Measurements from ENCODE around the gene FLCN.
"Not testable (repeated sequence)": the region's sequence is repeated elsewhere in the genome, so short reads cannot be mapped to it uniquely, and the experiment has no call there.

- TF ChIP-seq, protein P1, sequence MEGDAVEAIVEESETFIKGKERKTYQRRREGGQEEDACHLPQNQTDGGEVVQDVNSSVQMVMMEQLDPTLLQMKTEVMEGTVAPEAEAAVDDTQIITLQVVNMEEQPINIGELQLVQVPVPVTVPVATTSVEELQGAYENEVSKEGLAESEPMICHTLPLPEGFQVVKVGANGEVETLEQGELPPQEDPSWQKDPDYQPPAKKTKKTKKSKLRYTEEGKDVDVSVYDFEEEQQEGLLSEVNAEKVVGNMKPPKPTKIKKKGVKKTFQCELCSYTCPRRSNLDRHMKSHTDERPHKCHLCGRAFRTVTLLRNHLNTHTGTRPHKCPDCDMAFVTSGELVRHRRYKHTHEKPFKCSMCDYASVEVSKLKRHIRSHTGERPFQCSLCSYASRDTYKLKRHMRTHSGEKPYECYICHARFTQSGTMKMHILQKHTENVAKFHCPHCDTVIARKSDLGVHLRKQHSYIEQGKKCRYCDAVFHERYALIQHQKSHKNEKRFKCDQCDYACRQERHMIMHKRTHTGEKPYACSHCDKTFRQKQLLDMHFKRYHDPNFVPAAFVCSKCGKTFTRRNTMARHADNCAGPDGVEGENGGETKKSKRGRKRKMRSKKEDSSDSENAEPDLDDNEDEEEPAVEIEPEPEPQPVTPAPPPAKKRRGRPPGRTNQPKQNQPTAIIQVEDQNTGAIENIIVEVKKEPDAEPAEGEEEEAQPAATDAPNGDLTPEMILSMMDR (IDR thresholded peaks at IDR 0.05; ENCODE audit: poor library complexity, severe bottlenecking): not testable (repeated sequence)
- TF ChIP-seq EP300 (conservative IDR thresholded peaks at IDR 0.05; ENCODE audit: poor library complexity, severe bottlenecking): not testable (repeated sequence)
Measured at GRCh38 chr17:17255689-17256088, 18.7 kb upstream of the FLCN start.

Measured in neural cell (in vitro differentiated cells).